ENCODE results near the gene ISOC2.
A peak's percentile ranks its signal among the peaks of the same experiment; 100 is the strongest.
"Not testable (repeated sequence)": the region's sequence is repeated elsewhere in the genome, so short reads cannot be mapped to it uniquely, and the experiment has no call there.

The ISOC2 gene

GRCh38 chr19:55421281-55421680, 40.2 kb downstream of the ISOC2 start:
- DNase-seq (ENCODE audit: low read depth); H3K4me3 ChIP-seq (ENCODE audit: low read depth, low read length): not testable (repeated sequence)

GRCh38 chr19:55419624-55420236, 41.7 kb downstream of the ISOC2 start:
- no peak overlapping the region for H3K4me3 ChIP-seq (ENCODE audit: low read depth, low read length)
- no peak for DNase-seq (ENCODE audit: low read depth)

- DNase-seq (ENCODE audit: low read depth) = no peak
- no peak overlapping the region for H3K4me3 ChIP-seq (ENCODE audit: low read depth, low read length)
Observed at GRCh38 chr19:55419103-55419502, 42.3 kb downstream of the ISOC2 start.

- peak; percentile 39 for DNase-seq (ENCODE audit: low read depth)
- H3K4me3 ChIP-seq (ENCODE audit: low read depth, low read length) = no peak overlapping the region
Observed at GRCh38 chr19:55418185-55418584, 43.3 kb downstream of the ISOC2 start.

- no peak for DNase-seq (ENCODE audit: low read depth)
- H3K4me3 ChIP-seq (ENCODE audit: low read depth, low read length) = no peak overlapping the region
Observed at GRCh38 chr19:55410168-55410567, 51.3 kb downstream of the ISOC2 start.

GRCh38 chr19:55409179-55409578, 52.3 kb downstream of the ISOC2 start:
- H3K4me3 ChIP-seq (ENCODE audit: low read depth, low read length); DNase-seq (ENCODE audit: low read depth): not testable (repeated sequence)

GRCh38 chr19:55408533-55408872, 52.9 kb downstream of the ISOC2 start:
- H3K4me3 ChIP-seq (ENCODE audit: low read depth, low read length) = peak overlapping the region; percentile 51
- DNase-seq (ENCODE audit: low read depth) = no peak

- peak; percentile 99 for DNase-seq (ENCODE audit: low read depth)
- peak overlapping the region; percentile 71 for H3K4me3 ChIP-seq (ENCODE audit: low read depth, low read length)
Observed at GRCh38 chr19:55407800-55408532, 53.5 kb downstream of the ISOC2 start.

GRCh38 chr19:55407550-55407799, 54.0 kb downstream of the ISOC2 start, which contains the start of gene UBE2S:
TSS of gene UBE2S (minus strand) at chr19:55407788. CDS start at chr19:55407589, 199 bp downstream.
- H3K4me3 ChIP-seq (ENCODE audit: low read depth, low read length) = peak within 1 kb of the TSS; percentile 71
- not testable (repeated sequence) for DNase-seq (ENCODE audit: low read depth)

- peak overlapping the region; percentile 71 for H3K4me3 ChIP-seq (ENCODE audit: low read depth, low read length)
- no peak for DNase-seq (ENCODE audit: low read depth)
Observed at GRCh38 chr19:55406826-55407549, 54.5 kb downstream of the ISOC2 start.

- peak overlapping the region; percentile 71 for H3K4me3 ChIP-seq (ENCODE audit: low read depth, low read length)
Observed at GRCh38 chr19:55406091-55406825, 55.2 kb downstream of the ISOC2 start.

GRCh38 chr19:55405638-55406037, 55.8 kb downstream of the ISOC2 start:
- H3K4me3 ChIP-seq (ENCODE audit: low read depth, low read length) = peak overlapping the region; percentile 71
- no peak for DNase-seq (ENCODE audit: low read depth)

More at GRCh38 chr19:55406091-55406825, 55.2 kb downstream of the ISOC2 start:
- no peak for DNase-seq (ENCODE audit: low read depth)
